ENCODE results near the gene NFE2. TPM values are rescaled to one million over a fixed set of nuclear protein-coding genes. Genes with fewer than 3 reads are reported as not detected.

NFE2 gene
- total and polyA plus RNA-seq, 2 of the 8 experiments (the other 6 are each of a cell fraction or from before 2014, with no cell fraction given) = 2.0 to 6.1 TPM

MicroRNA genes within 50 kb of the gene (microRNA counts, 767-probe panel; counts per million panel counts)
- microRNA hsa-miR-148b-3p = 879 counts per million, percentile 95 among the panel's probes with 10 or more counts

Small RNA genes lying within 50 kb of the gene (microRNA-seq; reads per million reads assigned to microRNA genes)
- gene MIR148B (ENCODE audit: borderline microRNAs expressed in 2 of 2, borderline number of aligned reads in 2 of 2, borderline replicate concordance in 1 of 2) = 18.5 to 32.4 reads per million in 2 experiments

Small RNA genes lying within 50 kb of the gene (small RNA-seq; reads per million reads assigned to genes)
- gene MIR148B (ENCODE audit: insufficient read depth) = 3,035 reads per million, percentile 100 among the genes with 10 or more reads in this experiment
- not detected for gene RN7SL390P (ENCODE audit: insufficient read depth)
- not detected for gene RN7SL744P (ENCODE audit: insufficient read depth)
- not detected for gene RNU6-950P (ENCODE audit: insufficient read depth)

Other genes starting within 250 kb of the NFE2 start
- not detected in 2 replicates for gene HOXC4, start 247.2 kb downstream of the NFE2 start, total RNA-seq (2021; fragmentation: NEBNext Ultra II Directional; extraction: Animal tissue kit (Norgen Biotek cat#: 25700))
- gene HOXC4, start 247.2 kb downstream of the NFE2 start, polyA plus RNA-seq (2011; rRNA removed) = not detected in 2 replicates
- gene SMUG1, start 112.0 kb downstream of the NFE2 start, total RNA-seq (2021; fragmentation: NEBNext Ultra II Directional; extraction: Animal tissue kit (Norgen Biotek cat#: 25700)) = 15.8 and 18.6 TPM in 2 replicates
- gene SMUG1, start 112.0 kb downstream of the NFE2 start, polyA plus RNA-seq (2011; rRNA removed) = 35.0 and 35.7 TPM in 2 replicates
- 217 and 231 TPM in 2 replicates for gene CBX5, start 20.9 kb downstream of the NFE2 start, total RNA-seq (2021; fragmentation: NEBNext Ultra II Directional; extraction: Animal tissue kit (Norgen Biotek cat#: 25700))
- 35.4 and 62.4 TPM in 2 replicates for gene CBX5, start 20.9 kb downstream of the NFE2 start, polyA plus RNA-seq (2011; rRNA removed)
- 2,738 and 2,756 TPM in 2 replicates for gene HNRNPA1, start 20.3 kb downstream of the NFE2 start, total RNA-seq (2021; fragmentation: NEBNext Ultra II Directional; extraction: Animal tissue kit (Norgen Biotek cat#: 25700))
- 645 and 835 TPM in 2 replicates for gene HNRNPA1, start 20.3 kb downstream of the NFE2 start, polyA plus RNA-seq (2011; rRNA removed)
- gene COPZ1, start 24.1 kb upstream of the NFE2 start, total RNA-seq (2021; fragmentation: NEBNext Ultra II Directional; extraction: Animal tissue kit (Norgen Biotek cat#: 25700)) = 94.2 and 103 TPM in 2 replicates
- 88.2 and 133 TPM in 2 replicates for gene COPZ1, start 24.1 kb upstream of the NFE2 start, polyA plus RNA-seq (2011; rRNA removed)
- not detected in 2 replicates for gene GPR84, start 63.5 kb upstream of the NFE2 start, total RNA-seq (2021; fragmentation: NEBNext Ultra II Directional; extraction: Animal tissue kit (Norgen Biotek cat#: 25700))
- gene GPR84, start 63.5 kb upstream of the NFE2 start, polyA plus RNA-seq (2011; rRNA removed) = 0.09 and 0.14 TPM in 2 replicates
- 12.1 and 14.3 TPM in 2 replicates for gene ZNF385A, start 83.7 kb upstream of the NFE2 start, total RNA-seq (2021; fragmentation: NEBNext Ultra II Directional; extraction: Animal tissue kit (Norgen Biotek cat#: 25700))
- gene ZNF385A, start 83.7 kb upstream of the NFE2 start, polyA plus RNA-seq (2011; rRNA removed) = 5.2 and 7.7 TPM in 2 replicates
- 19.0 and 19.4 TPM in 2 replicates for gene ITGA5, start 118.3 kb upstream of the NFE2 start, total RNA-seq (2021; fragmentation: NEBNext Ultra II Directional; extraction: Animal tissue kit (Norgen Biotek cat#: 25700))
- 11.6 and 17.7 TPM in 2 replicates for gene ITGA5, start 118.3 kb upstream of the NFE2 start, polyA plus RNA-seq (2011; rRNA removed)
- gene GTSF1, start 172.6 kb upstream of the NFE2 start, total RNA-seq (2021; fragmentation: NEBNext Ultra II Directional; extraction: Animal tissue kit (Norgen Biotek cat#: 25700)) = 0.50 and 1.1 TPM in 2 replicates
- 0.14 and 0.32 TPM in 2 replicates for gene GTSF1, start 172.6 kb upstream of the NFE2 start, polyA plus RNA-seq (2011; rRNA removed)
- not detected in 2 replicates for gene NCKAP1L, start 196.7 kb upstream of the NFE2 start, total RNA-seq (2021; fragmentation: NEBNext Ultra II Directional; extraction: Animal tissue kit (Norgen Biotek cat#: 25700))
- gene NCKAP1L, start 196.7 kb upstream of the NFE2 start, polyA plus RNA-seq (2011; rRNA removed) = 0.02 TPM in 1 of 2 replicates, not detected in the other
- gene PDE1B, start 248.6 kb upstream of the NFE2 start, total RNA-seq (2021; fragmentation: NEBNext Ultra II Directional; extraction: Animal tissue kit (Norgen Biotek cat#: 25700)) = 0.78 and 0.90 TPM in 2 replicates
- 1.8 and 2.3 TPM in 2 replicates for gene PDE1B, start 248.6 kb upstream of the NFE2 start, polyA plus RNA-seq (2011; rRNA removed)

All from H1 (cell line).